GM21723 (cell line): ENCODE data around the gene LENG9.
A peak's percentile ranks its signal among the peaks of the same experiment; 100 is the strongest.
"Not testable (repeated sequence)": the region's sequence is repeated elsewhere in the genome, so short reads cannot be mapped to it uniquely, and the experiment has no call there.

Source experiments
- ATAC-seq: cut with Tn5 transposase; IDR thresholded peaks from one replicate; pipeline ENCODE4 v1.9.1; 2021; ENCODE audit warnings: mild to moderate bottlenecking, moderate library complexity; ENCODE audit not compliant: unreplicated experiment

The LENG9 gene

DNA sequence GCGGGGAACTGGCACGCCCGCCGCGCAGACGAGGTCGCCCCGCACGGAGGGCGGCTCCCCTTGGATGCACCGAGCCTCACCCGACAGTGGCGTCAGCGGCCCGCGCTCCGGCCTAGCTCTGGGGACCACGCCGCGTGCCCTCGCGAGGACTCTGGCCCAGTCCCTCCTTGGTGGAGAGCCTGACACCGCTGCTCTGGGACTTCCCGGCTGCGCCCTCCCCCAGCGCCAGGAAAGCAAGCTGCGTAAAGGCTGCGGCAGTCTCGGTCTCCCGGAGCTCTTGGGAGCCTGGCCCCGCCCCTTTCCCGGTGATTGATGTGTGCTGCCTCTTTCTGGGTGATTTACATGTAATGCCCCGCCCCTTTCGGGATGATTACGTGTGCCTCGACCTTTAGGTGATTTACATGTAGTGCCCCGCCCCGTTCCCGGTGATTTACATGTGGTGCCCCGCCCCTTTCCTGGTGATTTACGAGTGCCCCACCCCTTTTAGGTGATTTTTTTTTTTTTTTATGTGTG, at the start of gene LENG9:
TSS of gene LENG9 (minus strand) at position 248 of the 513 bp plus-strand sequence. CDS start 252 bp downstream, outside the sequence.
- peak; percentile 57 for ATAC-seq

DNA sequence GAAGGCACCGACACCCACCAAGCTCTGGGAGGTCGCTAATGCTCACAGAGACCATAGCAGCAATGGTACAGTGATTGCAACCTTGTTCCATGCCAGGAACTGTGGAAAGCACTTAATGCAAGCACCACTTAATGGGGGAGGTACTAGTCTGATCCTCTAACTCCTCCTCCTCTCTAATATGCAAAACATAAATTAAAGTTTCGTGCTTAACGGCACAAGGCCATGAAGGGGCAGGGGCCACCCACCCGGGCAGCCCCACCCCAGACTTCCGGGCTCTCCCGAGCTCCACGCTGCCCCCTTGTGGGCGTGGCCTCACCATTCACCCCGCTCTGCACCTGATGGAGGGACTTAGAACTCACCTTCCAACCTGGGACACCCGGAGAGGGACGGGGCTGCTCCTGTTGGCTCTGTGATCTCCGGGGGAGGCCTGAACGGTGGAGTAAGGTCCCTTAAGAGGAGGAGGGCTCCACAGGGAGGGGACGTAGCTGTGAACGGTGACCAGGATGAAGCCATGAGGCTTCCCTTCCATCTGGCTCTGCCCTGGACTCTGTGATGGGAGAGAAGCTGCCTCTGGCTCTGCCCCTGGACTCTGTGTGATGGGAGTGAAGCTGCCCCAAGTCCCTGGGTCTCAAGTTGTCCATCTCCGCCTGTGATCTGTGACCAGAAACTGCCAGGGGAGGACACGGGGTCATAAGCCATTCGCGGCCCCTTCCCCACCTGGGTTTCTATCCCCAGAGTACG, 45.8 kb upstream of the LENG9 start:
- not testable (repeated sequence) for ATAC-seq

DNA sequence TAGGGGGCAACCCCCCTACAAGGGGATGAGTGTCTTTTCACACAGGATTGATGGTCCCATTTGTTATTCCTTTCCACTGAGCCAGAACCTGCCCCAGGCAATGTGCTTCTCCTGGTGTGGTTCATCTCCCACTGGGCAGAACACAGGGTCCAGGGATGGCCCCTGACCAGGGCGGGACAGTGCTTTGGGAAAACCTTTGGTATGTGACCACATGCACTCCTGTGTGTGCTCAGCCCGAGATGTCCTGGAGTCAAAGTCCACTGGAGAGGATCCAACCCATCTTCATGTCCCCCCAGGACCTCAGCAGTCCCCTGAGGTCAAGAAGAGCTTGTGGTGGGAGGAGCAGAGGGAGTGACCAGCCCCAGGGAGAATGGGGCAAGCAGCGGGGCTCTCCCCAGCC, 44.9 kb upstream of the LENG9 start:
- not testable (repeated sequence) for ATAC-seq

DNA sequence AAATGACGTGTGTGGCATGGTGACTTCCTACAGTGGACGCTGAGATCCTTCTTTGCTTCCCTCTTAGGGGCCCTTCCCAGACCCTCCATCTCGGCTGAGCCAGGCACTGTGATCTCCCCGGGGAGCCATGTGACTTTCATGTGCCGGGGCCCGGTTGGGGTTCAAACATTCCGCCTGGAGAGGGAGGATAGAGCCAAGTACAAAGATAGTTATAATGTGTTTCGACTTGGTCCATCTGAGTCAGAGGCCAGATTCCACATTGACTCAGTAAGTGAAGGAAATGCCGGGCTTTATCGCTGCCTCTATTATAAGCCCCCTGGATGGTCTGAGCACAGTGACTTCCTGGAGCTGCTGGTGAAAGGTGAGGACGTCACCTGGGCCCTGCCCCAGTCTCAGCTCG, 44.2 kb upstream of the LENG9 start:
- ATAC-seq = no peak

DNA sequence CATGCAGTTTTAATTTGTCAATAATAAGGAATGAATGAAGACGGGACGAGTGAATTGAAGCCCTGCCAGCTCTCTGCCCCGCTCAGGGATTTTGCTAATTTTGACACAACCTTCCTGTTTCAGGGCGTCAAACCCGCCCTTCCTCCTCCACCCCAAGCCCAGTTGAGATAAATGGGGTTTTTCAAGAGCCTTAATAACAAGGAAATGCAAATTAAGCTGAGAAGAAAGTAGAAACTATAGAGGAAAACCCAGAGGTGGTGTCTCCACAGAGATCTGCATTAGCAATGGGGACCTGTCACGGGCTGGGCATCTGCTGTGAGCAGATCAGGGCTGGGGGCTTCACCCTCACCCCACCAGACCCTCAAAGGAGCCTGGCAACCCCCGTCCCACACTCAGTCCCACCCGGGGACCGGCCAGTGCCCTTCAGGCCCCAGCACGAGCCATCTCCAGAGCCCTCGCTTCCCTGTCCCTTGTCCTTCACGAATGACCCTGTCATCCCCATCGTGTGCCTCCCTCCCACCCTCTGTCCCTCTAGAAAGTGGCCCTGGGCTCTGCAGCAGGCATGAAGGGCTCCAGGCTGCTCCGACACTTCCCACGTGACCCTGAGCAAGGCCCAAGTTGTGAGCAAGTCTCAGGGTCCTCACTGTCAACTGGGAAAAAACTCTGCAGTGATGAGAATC, 43.6 kb upstream of the LENG9 start:
- not testable (repeated sequence) for ATAC-seq

DNA sequence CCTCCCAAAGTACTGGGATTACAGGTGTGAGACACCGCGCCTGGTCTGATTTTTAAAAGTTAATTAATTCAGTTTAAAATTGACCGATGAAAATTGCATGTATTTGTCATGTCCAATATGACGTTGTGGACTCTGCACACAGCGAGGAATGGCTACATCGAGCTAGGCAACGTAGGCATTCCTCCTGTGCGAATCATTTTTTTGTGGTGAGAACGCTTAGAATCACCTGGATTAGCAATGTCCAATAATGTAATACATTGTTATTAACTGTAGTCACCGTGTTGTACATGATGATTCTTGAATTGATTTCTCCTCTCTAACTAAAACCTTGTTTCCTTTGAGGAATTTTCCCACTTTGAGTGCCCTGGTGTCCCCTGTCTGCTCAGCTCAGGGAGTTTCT, 42.5 kb upstream of the LENG9 start:
- ATAC-seq = no peak

DNA sequence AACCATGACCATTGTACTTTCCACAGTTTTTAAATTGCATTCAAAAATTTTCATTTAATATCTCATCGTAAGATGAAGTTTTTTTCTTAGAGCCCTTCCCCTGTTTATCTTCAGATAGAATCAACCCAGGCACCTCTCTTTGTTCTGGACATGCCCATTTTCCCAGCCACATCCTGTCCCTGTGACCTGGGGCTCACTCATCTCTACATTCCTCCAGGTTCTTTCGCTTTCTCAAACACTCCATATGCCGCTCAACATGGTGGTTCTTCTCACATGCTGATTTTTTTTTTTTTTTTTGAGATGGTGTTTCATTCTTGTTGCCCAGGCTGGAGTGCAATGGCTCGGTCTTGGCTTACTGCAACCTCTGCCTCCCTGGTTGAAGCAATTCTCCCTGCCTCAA, 42.0 kb upstream of the LENG9 start:
- ATAC-seq = not testable (repeated sequence)

DNA sequence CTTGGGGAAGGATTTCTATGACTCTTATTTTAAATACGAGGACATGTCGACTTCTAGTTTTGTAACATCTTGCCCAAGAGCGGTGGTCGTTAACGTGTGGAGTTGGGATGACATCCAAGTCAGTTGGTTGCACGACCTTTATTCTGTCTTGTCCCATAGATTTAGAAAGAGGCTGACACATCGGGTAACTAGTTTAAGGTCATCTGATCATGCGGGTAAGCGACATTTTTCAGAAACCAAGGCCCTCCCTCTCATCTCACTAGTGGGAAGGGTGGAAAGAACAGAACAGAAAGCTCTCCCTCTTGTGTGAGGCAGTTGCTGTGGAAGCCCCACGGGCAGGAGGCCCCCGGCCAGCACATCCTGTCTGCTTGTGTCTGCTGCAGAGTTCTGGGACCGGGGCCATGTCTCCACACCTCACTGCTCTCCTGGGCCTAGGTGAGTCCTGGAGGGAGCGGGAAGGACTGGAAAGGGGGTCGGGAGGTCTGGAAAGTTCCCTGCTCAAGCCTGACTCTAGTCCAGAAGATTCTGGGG, 39.0 kb upstream of the LENG9 start, which contains the start of gene LAIR2:
TSS of gene LAIR2 (plus strand) at position 314 of the 531 bp plus-strand sequence. CDS start at position 402, 88 bp downstream.
- no peak for ATAC-seq

GRCh38 chr19:54498451-54498772, 34.8 kb upstream of the LENG9 start:
- not testable (repeated sequence) for ATAC-seq

GRCh38 chr19:54497747-54498450, 34.3 kb upstream of the LENG9 start:
- not testable (repeated sequence) for ATAC-seq

GRCh38 chr19:54495284-54495683, 31.7 kb upstream of the LENG9 start:
- not testable (repeated sequence) for ATAC-seq

DNA sequence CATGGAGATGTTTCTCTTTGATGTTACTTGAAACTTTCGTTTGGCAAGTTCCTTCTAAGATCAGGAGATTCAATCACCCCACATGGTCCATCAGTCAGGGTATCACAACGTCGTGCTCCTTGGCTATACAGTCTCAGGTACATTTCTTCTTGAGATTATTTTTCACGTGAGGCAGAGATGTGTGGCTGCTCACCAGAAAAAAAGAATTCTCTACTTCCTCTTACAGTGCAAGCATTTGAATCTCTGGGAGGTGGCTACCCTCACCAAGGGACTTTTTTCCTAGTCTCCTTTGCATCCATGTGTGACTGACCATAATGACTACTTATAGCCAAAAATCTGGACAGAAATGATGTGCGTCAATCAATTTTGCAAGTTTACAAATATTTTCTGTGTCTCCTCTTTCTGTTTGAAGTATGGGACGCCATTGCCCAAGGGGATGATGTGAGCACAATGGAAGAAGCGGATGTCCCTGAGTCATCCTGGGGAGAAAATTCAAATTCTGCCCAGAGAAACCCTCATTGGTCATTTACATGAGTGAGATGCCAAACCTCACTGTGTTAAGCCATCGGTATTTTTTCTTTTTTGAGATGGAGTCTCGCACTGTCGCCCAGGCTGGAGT, 30.5 kb upstream of the LENG9 start:
- no peak for ATAC-seq

DNA sequence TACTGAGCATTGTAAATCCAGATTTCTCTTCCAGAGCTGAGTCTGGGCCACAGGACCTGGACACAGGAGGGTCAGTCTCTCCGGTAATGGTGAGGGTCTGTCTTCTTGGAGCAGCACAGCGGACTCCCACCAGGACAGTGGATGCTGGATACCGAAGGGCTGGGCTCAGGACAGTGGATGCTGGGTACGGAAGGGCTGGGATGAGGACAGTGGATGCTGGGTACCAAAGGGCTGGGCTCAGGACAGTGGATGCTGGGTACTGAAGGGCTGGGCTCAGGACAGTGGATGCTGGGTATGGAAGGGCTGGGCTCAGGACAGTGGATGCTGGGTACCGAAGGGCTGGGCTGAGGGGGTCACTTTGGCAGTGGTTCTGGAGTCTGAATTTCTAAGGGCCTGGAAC, 29.5 kb upstream of the LENG9 start:
- ATAC-seq = not testable (repeated sequence)

DNA sequence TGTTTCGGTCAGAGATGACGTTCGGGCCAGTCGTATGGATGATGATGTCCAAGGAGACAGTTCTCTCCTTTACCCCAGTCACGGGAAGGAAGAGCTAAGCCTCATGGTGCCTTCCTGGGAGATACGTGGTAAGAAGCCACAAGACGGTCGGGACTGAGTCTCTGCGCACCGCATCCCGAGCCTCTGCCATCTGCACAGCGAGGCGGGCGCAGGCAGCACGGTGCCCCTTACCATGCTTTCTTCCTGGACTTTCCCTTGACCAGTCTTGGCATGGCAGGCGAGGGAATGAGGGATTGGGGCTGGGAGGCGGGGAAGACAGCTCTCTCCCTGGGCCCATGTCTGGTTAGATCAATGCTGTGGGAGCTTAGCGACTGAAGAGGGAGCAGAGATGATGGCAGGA, 29.0 kb upstream of the LENG9 start:
- ATAC-seq = no peak

GRCh38 chr19:54489766-54490165, 26.2 kb upstream of the LENG9 start:
- ATAC-seq = no peak

DNA sequence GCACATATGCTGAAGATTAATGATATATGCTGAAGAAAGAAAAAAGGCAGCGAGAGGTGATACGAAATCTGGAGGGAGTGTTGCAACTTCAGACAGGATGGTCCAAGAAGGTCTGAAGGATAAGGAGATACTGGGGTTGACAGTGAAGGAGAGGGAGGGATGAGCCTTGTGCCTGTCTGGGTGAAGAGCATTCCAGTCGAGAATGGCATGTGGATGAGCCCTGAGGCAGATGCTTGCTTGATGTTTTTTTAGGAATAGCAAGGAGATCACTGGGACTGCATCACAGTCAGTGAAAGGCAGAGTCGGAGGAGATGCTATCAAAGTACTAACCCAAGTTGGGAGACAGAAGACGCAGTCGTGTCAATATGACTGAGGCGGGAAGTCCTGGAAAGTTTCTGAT, 25.8 kb upstream of the LENG9 start:
- ATAC-seq = no peak

- ATAC-seq = no peak
Measured at GRCh38 chr19:54485851-54486250, 22.3 kb upstream of the LENG9 start.

DNA sequence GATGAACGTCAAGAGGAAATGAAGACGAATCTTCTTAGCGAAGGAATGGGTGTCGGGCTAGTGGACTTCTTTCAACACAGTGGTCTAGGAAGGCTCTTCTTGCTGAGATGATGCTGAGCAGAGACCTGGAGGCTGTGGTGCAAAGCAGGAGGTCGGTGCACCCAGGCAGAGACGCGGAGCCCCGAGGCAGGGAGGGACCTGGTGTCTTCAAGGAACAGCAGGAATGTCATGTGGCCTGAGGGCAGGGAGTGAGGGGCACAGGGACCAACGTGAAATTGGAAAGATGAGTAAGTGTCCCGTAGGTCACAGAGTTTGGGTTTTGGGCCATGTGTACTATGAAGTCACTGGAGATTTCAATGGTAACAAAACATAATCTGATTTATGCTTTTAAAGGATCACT, 20.9 kb upstream of the LENG9 start:
- no peak for ATAC-seq

- no peak for ATAC-seq
Measured at GRCh38 chr19:54482889-54483288, 19.3 kb upstream of the LENG9 start.

- ATAC-seq = no peak
Measured at GRCh38 chr19:54481326-54481930, 17.9 kb upstream of the LENG9 start.
